AG04450 (cell line): ENCODE results near the gene CAGE1. TPM values are rescaled to one million over a fixed set of nuclear protein-coding genes. Genes with fewer than 3 reads are reported as not detected.

Experiments used
- CTCF ChIA-PET: fragments of 300-600, 350-600 bp; formaldehyde crosslinking; extraction: SDS; loops from one replicate; lab custom pipeline; 2022; ENCODE audit warnings: antibody characterized with exemption, inconsistent platforms; lab: Charles Lee
- POLR2A ChIA-PET: fragments of 350-600 bp; formaldehyde crosslinking; extraction: SDS; loops from one replicate; lab custom pipeline; 2021; ENCODE audit warnings: antibody characterized with exemption, inconsistent platforms; lab: Yijun Ruan, JAX
- DNase-seq: peaks from one replicate; pipeline ENCODE4 v3.0.0-alpha.2; 2011; ENCODE audit warnings: low read depth, low spot score
- H3K27ac ChIP-seq: one replicate; pipeline ENCODE4 v1.5.1; 2012; ENCODE audit warnings: low read depth, low read length, control low read depth
- H3K27me3 ChIP-seq: one replicate; pipeline ENCODE4 v1.6.0; 2012; ENCODE audit warnings: low read length; ENCODE audit not compliant: control insufficient read depth, insufficient read depth
- H3K4me3 ChIP-seq: 2 replicates; pipeline ENCODE4 v1.5.1; 2011; ENCODE audit warnings: mild to moderate bottlenecking, low read depth, low read length, control low read depth
- H3K9me3 ChIP-seq: 2 replicates; pipeline ENCODE4 v1.5.1; 2012; ENCODE audit warnings: low read length; ENCODE audit not compliant: control insufficient read depth, insufficient read depth
- CTCF ChIP-seq: IDR thresholded peaks from 2 replicates; pipeline ENCODE4 v1.5.1; 2011; ENCODE audit warnings: low read depth, low read length, control low read depth, inconsistent platforms
- polyA plus RNA-seq: library from polyadenylated mRNA; depleted of rRNA; stranded (reverse); fragments of >200 nt; gene quantifications from 2 replicates; pipeline ENCODE4 v1.2.3, GENCODE V29; 2011

The CAGE1 gene
- polyA plus RNA-seq, 1 experiment: not detected

- no peak for DNase-seq
- Histone ChIP-seq H3K9me3 (no peaks in the 10 kb centered on the region), H3K4me3 (no peak overlapping the region), H3K27me3 (no peaks in the 10 kb centered on the region), H3K27ac (no peak overlapping the region)
- no peak for TF ChIP-seq CTCF
- ChIA-PET CTCF (interaction anchor here (4.7 kb wide), 1 partner anchor 33 kb away, joined by 15 read pairs; no protein-coding TSS in a partner anchor), POLR2A (no interaction called here)
These were observed 80.5 kb downstream of the CAGE1 start for GRCh38 chr6:7309050-7309449.

DNA sequence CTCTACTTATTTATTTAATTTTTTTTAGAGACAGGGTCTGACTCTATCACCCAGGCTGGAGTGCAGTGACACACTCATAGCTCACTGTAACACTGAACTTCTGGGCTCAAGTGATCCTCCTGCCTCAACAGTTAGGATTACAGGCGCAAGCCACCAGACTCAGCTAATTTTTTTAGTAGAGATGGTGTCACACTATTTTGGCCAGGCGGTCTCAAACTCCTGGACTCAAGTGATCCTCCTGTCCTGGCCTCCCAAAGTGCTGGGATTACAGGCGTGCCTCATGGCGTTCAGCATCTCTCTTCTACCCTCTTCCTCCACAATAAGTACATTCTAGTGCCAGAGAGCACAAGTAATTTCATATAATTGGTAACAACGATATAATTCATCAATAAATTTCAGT is 82.0 kb downstream of the CAGE1 start:
- no peak overlapping the region for H3K27ac ChIP-seq
- no peak overlapping the region for H3K4me3 ChIP-seq
- no peaks in the 10 kb centered on the region for H3K9me3 ChIP-seq
- H3K27me3 ChIP-seq: no peaks in the 10 kb centered on the region
- ChIA-PET POLR2A (no interaction called here), CTCF (interaction anchor here (1.6 to 4.7 kb wide), 2 partner anchors 32 to 309 kb away, joined by 6 to 15 read pairs; no protein-coding TSS in a partner anchor)
- no peak for TF ChIP-seq CTCF
- no peak for DNase-seq

- H3K27me3 ChIP-seq: no peaks in the 10 kb centered on the region
- H3K4me3 ChIP-seq: no peak overlapping the region
- ChIA-PET POLR2A (no interaction called here), CTCF (interaction anchor here (1.1 to 4.7 kb wide), 2 partner anchors 29 to 310 kb away, joined by 4 to 15 read pairs; no protein-coding TSS in a partner anchor)
- TF ChIP-seq CTCF: no peak
- H3K9me3 ChIP-seq: no peaks in the 10 kb centered on the region
- no peak for DNase-seq
- no peak overlapping the region for H3K27ac ChIP-seq
These were observed 84.7 kb downstream of the CAGE1 start for GRCh38 chr6:7304821-7305220.

GRCh38 chr6:7301702-7302101 is 87.8 kb downstream of the CAGE1 start:
- TF ChIP-seq CTCF: no peak
- H3K9me3 ChIP-seq: no peaks in the 10 kb centered on the region
- POLR2A ChIA-PET: interaction anchor here (0.6 kb wide), 1 partner anchor 12 kb away, joined by 3 read pairs; no protein-coding TSS in a partner anchor
- no peak overlapping the region for H3K4me3 ChIP-seq
- CTCF ChIA-PET: no interaction called here
- no peak for DNase-seq
- H3K27ac ChIP-seq: no peak overlapping the region
- no peaks in the 10 kb centered on the region for H3K27me3 ChIP-seq

DNA sequence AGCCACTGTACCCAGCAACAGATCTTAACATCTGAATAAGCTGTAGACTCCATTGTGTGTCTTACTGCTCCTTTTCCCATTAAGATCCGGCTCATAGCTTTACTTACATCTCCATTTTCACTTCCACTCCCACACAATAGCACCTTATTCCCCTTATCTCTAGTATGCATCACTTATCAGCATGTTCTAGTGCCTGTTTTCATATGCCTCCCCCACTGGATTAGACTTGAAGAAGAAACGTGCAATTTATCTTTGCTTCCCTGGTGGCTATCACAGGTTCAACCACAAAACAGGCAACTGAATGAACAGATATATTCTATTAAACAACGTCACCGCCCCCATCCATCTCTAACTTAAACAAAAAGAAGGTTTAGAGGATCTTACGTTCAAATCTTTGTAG is 88.6 kb downstream of the CAGE1 start:
- DNase-seq: no peak
- ChIA-PET CTCF (interaction anchor here (1.3 to 1.7 kb wide), 2 partner anchors 25 to 58 kb away, joined by 4 to 15 read pairs; no protein-coding TSS in a partner anchor), POLR2A (no interaction called here)
- Histone ChIP-seq H3K27ac (no peak overlapping the region), H3K9me3 (no peaks in the 10 kb centered on the region), H3K4me3 (no peak overlapping the region), H3K27me3 (no peaks in the 10 kb centered on the region)
- TF ChIP-seq CTCF: no peak
